GM12865 (cell line): ENCODE results near the gene SALL1.

Experiments used
- DNase-seq: peaks from one replicate; pipeline ENCODE4 v3.0.0; 2010; ENCODE audit warnings: low read depth
- H3K4me3 ChIP-seq: 2 replicates; pipeline ENCODE4 v1.5.1; 2011; ENCODE audit warnings: mild to moderate bottlenecking, low read depth, low read length, control low read depth
- TF ChIP-seq, protein P1 (sequence below): IDR thresholded peaks from 2 replicates; pipeline ENCODE4 v1.5.1; 2011; ENCODE audit warnings: low read length, control low read depth, low read depth, inconsistent platforms; ENCODE audit not compliant: insufficient read depth; ENCODE audit errors: missing control alignments

Gene SALL1

DNA sequence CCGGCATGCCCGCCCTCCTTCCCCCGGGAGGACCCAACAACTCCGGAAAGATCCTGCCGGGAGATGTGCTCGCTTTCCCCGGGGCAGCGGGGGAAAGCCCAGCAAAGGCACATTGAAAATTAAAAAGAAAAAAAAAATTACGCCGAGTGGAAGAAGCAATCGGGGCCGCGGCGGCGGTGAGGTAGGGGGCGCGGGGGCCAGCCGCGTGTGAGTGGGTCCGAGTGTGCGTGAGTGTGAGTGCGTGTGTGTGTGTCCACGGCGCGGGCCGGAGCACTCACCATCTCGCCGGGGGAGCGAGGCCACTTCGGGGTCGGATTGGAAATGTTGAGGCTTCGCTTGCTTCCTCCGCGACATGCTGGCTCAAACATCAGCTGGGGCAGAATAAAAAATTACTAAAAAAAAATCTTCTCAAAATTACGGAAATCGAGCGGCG is at the start of gene SALL1:
TSS of gene SALL1 (minus strand) at position 383 of the 433 bp plus-strand sequence. CDS start at position 354, 29 bp downstream.
- no peak for DNase-seq
- no peak within 1 kb of the TSS for H3K4me3 ChIP-seq
- TF ChIP-seq, protein P1, sequence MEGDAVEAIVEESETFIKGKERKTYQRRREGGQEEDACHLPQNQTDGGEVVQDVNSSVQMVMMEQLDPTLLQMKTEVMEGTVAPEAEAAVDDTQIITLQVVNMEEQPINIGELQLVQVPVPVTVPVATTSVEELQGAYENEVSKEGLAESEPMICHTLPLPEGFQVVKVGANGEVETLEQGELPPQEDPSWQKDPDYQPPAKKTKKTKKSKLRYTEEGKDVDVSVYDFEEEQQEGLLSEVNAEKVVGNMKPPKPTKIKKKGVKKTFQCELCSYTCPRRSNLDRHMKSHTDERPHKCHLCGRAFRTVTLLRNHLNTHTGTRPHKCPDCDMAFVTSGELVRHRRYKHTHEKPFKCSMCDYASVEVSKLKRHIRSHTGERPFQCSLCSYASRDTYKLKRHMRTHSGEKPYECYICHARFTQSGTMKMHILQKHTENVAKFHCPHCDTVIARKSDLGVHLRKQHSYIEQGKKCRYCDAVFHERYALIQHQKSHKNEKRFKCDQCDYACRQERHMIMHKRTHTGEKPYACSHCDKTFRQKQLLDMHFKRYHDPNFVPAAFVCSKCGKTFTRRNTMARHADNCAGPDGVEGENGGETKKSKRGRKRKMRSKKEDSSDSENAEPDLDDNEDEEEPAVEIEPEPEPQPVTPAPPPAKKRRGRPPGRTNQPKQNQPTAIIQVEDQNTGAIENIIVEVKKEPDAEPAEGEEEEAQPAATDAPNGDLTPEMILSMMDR, result no peak

DNA sequence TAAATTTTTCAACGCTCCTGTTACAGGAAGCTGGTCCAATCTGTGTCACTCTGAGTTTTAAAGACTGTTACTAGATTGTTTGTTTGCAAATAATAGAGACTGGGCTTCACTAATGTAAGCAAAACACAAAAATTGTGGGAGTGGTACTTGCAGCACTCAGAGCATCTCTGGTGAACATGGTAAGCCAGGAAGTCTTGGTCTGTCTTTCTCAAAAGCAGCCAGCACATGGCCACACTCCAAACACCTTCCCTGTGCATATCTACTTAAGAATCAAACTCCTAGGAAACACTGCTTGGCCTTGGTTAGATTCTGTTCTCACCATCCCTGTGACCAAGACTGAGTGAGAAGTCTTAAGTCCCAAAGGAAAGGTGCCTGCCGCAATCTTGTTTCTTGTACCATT is 49.7 kb upstream of the SALL1 start:
- H3K4me3 ChIP-seq, result no peak overlapping the region
- TF ChIP-seq, protein P1, result no peak
- DNase-seq, result no peak

DNA sequence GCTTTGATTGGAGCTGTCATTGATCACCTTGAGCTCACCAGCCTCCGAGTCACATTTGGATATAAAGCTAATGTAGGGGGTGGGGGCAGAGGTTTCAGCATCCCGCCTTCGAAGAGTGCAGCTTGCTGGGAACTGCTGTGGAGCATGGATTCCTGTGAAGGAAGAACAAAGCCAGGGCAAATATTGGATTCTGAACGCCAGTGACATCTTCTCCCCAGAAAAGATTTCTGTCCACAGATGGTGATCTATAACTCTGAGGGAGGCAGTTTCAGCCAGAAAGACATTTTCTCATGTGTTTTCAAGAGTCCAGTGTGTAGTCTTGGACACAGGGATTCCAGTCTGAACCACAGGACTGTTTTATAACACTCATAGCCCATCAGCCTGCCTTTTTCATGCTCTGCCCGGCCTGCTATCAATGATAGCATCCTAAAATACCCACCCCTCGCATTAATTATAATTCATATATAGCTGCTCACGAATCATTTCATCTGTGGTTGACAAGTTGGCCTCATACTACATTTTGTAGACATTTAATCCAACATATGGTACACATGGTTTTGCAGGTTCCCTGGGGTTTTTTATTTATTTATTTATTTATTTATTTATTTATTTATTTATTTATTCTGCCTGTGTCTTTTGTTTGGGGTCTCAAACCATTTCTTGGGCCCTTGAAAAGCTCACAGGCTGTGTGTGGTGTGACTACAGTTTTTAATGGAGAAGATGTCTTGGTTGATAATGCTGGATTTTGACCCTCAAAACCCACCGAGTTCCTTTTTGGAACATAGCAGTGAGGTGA is 47.1 kb upstream of the SALL1 start:
- DNase-seq, result no peak
- TF ChIP-seq, protein P1, result no peak
- H3K4me3 ChIP-seq, result no peak overlapping the region

DNA sequence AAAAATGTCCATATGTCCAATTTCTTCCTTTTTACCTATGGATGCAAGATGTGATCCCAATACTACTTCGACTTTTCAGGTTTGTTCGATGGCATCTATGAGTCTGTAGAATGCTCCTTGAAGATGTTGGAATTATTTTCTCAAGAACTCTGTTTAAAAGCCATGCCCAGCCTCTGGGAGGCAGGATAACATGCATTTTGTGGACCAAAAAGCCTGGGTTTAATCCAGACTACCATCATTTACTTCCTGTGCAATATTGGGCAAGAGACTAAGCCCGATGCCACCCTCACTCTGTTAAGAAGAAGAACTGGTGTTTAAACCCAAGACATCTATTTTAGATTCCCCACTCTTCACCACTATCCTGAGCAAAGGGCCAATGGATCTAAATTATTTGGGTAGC is 42.8 kb upstream of the SALL1 start:
- TF ChIP-seq, protein P1, result no peak
- no peak for DNase-seq
- no peak overlapping the region for H3K4me3 ChIP-seq

DNA sequence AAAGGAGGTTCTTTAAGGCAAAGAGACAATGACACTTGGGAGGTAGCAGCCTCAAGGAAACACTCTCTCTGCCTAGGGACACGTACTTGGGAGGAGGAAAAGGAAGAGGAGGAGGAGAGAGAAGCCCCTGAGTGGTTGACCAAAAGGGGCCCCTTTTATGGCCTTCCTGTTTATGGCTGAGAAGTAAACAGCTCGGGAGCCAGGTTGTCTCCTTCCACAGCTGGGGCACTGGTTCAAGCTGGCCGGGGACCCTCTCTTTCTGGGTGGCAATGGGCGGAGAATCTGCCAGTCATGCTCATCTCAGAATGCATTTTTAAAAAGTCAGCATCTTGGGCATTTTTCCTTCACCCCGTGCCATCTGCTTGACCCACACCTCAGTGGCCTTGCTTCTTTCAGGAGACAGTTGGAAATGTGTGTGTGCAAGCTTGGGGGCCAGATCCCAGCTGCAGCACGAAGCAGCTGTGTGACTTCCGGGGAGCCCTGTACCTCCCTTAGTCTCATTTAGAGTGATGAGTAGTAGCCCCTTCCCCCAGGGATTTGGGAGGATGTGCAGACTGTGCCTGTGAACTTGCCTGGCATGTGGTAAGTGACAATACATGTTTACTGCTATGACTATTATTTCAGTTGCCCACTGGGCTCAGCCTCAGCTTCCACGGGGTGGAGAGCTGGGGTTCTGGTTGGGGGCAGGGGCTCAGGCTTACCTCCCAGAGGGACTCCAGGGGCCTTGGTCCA is 33.8 kb upstream of the SALL1 start:
- DNase-seq, result peak; percentile 7
- TF ChIP-seq, protein P1, result no peak
- H3K4me3 ChIP-seq, result no peak overlapping the region

DNA sequence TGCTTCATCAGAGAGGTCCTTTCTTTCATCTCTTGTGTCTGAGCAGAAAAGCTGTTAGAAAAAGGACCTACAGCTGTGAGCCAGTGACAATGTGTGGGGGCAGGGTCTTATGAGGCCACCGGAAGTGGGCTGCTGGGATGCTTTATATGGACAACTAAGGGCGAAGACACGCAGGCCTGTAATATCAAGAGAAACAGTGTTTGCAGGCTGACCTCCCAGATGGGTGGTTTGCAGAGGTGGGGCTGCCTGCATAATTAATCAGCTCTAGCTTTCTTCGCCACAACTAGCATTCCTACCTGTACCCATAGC is 30.4 kb upstream of the SALL1 start:
- no peak overlapping the region for H3K4me3 ChIP-seq
- DNase-seq, result no peak
- TF ChIP-seq, protein P1, result no peak
